ENCODE results near the gene COL20A1.

Gene COL20A1

GRCh38 chr20:63346131-63347080 is 53.4 kb downstream of the COL20A1 start (continued):
- TF ChIP-seq ZBTB44 (tag by site-specific recombination; IDR thresholded peaks at IDR 0.05): no peak

- TF ChIP-seq AEBP2 (tag by site-specific recombination; IDR thresholded peaks at IDR 0.05; ENCODE audit: borderline replicate concordance): no peak
- TF ChIP-seq ZNF623 (tag by site-specific recombination; IDR thresholded peaks at IDR 0.05): no peak
- no peak for TF ChIP-seq KLF8 (tag by site-specific recombination; IDR thresholded peaks at IDR 0.05)
- no peak for TF ChIP-seq ZSCAN16 (tag by site-specific recombination; IDR thresholded peaks at IDR 0.05)
- no peak for TF ChIP-seq ZNF704 (tag by site-specific recombination; IDR thresholded peaks at IDR 0.05)
- TF ChIP-seq ZNF792 (tag by site-specific recombination; IDR thresholded peaks at IDR 0.05): no peak
- no peak for TF ChIP-seq ZNF391 (tag by site-specific recombination; IDR thresholded peaks at IDR 0.05; ENCODE audit: borderline replicate concordance, low read depth)
- TF ChIP-seq ZNF585B (tag by site-specific recombination; IDR thresholded peaks at IDR 0.05): no peak
- no peak for TF ChIP-seq BCL11B (tag by site-specific recombination; IDR thresholded peaks at IDR 0.05; ENCODE audit: low read depth)
- no peak for TF ChIP-seq ZBTB1 (tag by site-specific recombination; IDR thresholded peaks at IDR 0.05)
- TF ChIP-seq ZNF580 (tag by site-specific recombination; IDR thresholded peaks at IDR 0.05): no peak
- no peak for TF ChIP-seq SP3 (tag by site-specific recombination; IDR thresholded peaks at IDR 0.05)
- no peak for TF ChIP-seq ZNF248 (tag by site-specific recombination; IDR thresholded peaks at IDR 0.05)
- no peak for TF ChIP-seq ZNF530 (tag by site-specific recombination; IDR thresholded peaks at IDR 0.05; ENCODE audit: low read depth)
- no peak for TF ChIP-seq BCL6B (tag by site-specific recombination; IDR thresholded peaks at IDR 0.05)
- TF ChIP-seq ZSCAN18 (tag by site-specific recombination; IDR thresholded peaks at IDR 0.05): no peak
Observed at GRCh38 chr20:63347081-63347741, 54.2 kb downstream of the COL20A1 start.

More at GRCh38 chr20:63347081-63347741, 54.2 kb downstream of the COL20A1 start:
- POLR2A ChIA-PET: no interaction called here
- Histone ChIP-seq H3K27ac (ENCODE audit: extremely low read depth, low read depth, low read length) (no peak overlapping the region), H3K36me3 (ENCODE audit: control insufficient read depth in 2 of 2, insufficient read depth in 1 of 2, low read length in 2 of 2) (no peaks in the 10 kb centered on the region), H3K4me3 (ENCODE audit: low read depth, low read length) (no peak overlapping the region), H3K9me3 (ENCODE audit: control insufficient read depth, insufficient read depth, low read depth, low read length) (no peaks in the 10 kb centered on the region), H3K4me1 (ENCODE audit: control insufficient read depth, insufficient read depth, low read length) (no peaks in the 10 kb centered on the region)
- CTCF ChIA-PET: interaction anchor here (0.7 kb wide), 1 partner anchor 120 kb away, joined by 3 read pairs; no protein-coding TSS in a partner anchor

Data from HEK293 (cell line).